ENCODE measurements around the gene BCAP31. TPM values are rescaled to one million over a fixed set of nuclear protein-coding genes. Genes with fewer than 3 reads are reported as not detected.
"Not testable (repeated sequence)": the region's sequence is repeated elsewhere in the genome, so short reads cannot be mapped to it uniquely, and the experiment has no call there.

The BCAP31 gene
- total RNA-seq, 3 donors from 2014 or later = 158 to 209 (median 181) TPM

GRCh38 chrX:153731845-153732215, 7.6 kb upstream of the BCAP31 start:
- intact Hi-C loops (cut with DNase I, micrococcal nuclease) = no loop called here
- ATAC-seq (no peak), DNase-seq (no peak)
- Histone ChIP-seq H3K36me3 (ENCODE audit: low read depth) (no peaks in the 10 kb centered on the region), H3K9me3 (no peaks in the 10 kb centered on the region), H3K4me3 (no peak overlapping the region), H3K4me1 (ENCODE audit: low read depth) (peaks cover 10% of the 10 kb centered on the region)
- TF ChIP-seq, protein P1, sequence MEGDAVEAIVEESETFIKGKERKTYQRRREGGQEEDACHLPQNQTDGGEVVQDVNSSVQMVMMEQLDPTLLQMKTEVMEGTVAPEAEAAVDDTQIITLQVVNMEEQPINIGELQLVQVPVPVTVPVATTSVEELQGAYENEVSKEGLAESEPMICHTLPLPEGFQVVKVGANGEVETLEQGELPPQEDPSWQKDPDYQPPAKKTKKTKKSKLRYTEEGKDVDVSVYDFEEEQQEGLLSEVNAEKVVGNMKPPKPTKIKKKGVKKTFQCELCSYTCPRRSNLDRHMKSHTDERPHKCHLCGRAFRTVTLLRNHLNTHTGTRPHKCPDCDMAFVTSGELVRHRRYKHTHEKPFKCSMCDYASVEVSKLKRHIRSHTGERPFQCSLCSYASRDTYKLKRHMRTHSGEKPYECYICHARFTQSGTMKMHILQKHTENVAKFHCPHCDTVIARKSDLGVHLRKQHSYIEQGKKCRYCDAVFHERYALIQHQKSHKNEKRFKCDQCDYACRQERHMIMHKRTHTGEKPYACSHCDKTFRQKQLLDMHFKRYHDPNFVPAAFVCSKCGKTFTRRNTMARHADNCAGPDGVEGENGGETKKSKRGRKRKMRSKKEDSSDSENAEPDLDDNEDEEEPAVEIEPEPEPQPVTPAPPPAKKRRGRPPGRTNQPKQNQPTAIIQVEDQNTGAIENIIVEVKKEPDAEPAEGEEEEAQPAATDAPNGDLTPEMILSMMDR (IDR thresholded peaks at IDR 0.05) = no peak

GRCh38 chrX:153731117-153731844, 7.1 kb upstream of the BCAP31 start:
- Histone ChIP-seq H3K4me3 (no peak overlapping the region), H3K36me3 (ENCODE audit: low read depth) (no peaks in the 10 kb centered on the region), H3K4me1 (ENCODE audit: low read depth) (peaks cover 14% of the 10 kb centered on the region), H3K9me3 (no peaks in the 10 kb centered on the region)
- DNase-seq = no peak
- TF ChIP-seq, protein P1 (IDR thresholded peaks at IDR 0.05) = no peak
- intact Hi-C loops (cut with DNase I, micrococcal nuclease) = no loop called here
- no peak for ATAC-seq

GRCh38 chrX:153730115-153730514, 5.9 kb upstream of the BCAP31 start:
- peaks cover 25% of the 10 kb centered on the region for H3K4me1 ChIP-seq (ENCODE audit: low read depth)
- H3K9me3 ChIP-seq; H3K4me3 ChIP-seq; DNase-seq; intact Hi-C loops (cut with DNase I, micrococcal nuclease); ATAC-seq; H3K36me3 ChIP-seq (ENCODE audit: low read depth): not testable (repeated sequence)

- no peak for ATAC-seq
- intact Hi-C loops (cut with DNase I, micrococcal nuclease) = no loop called here
- no peaks in the 10 kb centered on the region for H3K9me3 ChIP-seq
- H3K4me1 ChIP-seq (ENCODE audit: low read depth) = peaks cover 27% of the 10 kb centered on the region
- H3K36me3 ChIP-seq (ENCODE audit: low read depth) = no peaks in the 10 kb centered on the region
- TF ChIP-seq, protein P1 (IDR thresholded peaks at IDR 0.05) = no peak
- no peak overlapping the region for H3K4me3 ChIP-seq
- DNase-seq = no peak
These were observed 4.9 kb upstream of the BCAP31 start for GRCh38 chrX:153728951-153729631.

DNA sequence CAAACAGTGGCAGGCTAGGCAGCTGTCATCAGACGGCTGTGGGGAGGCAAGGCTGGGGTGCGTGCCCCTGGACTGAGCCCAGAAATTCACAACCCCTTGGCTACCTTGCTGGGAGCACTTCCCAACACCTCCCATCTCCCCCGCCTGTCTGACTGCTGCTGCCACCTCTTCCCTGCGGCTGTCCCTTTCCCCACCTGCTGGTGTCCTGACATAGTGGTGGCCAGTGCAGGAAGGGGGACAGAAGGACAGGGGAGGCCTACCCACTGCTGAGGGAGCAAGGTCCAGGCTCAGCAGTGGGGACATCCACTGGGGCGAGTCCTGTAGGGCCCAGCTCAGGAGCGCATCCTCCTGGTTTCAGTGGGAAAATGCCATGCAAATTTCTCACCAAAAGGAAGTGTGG, 3.9 kb upstream of the BCAP31 start:
- intact Hi-C loops (cut with DNase I, micrococcal nuclease) = no loop called here
- Histone ChIP-seq H3K36me3 (ENCODE audit: low read depth) (no peaks in the 10 kb centered on the region), H3K4me1 (ENCODE audit: low read depth) (peaks cover 27% of the 10 kb centered on the region), H3K4me3 (no peak overlapping the region), H3K9me3 (no peaks in the 10 kb centered on the region)
- TF ChIP-seq, protein P1 (IDR thresholded peaks at IDR 0.05) = no peak
- DNase-seq (no peak), ATAC-seq (no peak)
